Astrocyte (in vitro differentiated cells and primary cell): ENCODE measurements around the gene ARNT2.

Experiments
- CTCF ChIP-seq: IDR thresholded peaks from 2 replicates; pipeline ENCODE4 v1.5.1; 2011; ENCODE audit warnings: low read depth, mild to moderate bottlenecking, inconsistent platforms, low read length, moderate library complexity; ENCODE audit not compliant: insufficient read depth
- EZH2 ChIP-seq: IDR thresholded peaks from 2 replicates; pipeline ENCODE4 v1.6.1; 2012; ENCODE audit warnings: mild to moderate bottlenecking, low read length, inconsistent platforms; ENCODE audit not compliant: insufficient read depth

GRCh38 chr15:80396096-80396495 is 8.1 kb upstream of the ARNT2 start:
- TF ChIP-seq CTCF, result no peak
- no peak for TF ChIP-seq EZH2
